A673 (cell line): Measurements from ENCODE around the gene CH25H. TPM values are rescaled to one million over a fixed set of nuclear protein-coding genes. Genes with fewer than 3 reads are reported as not detected.
A peak's percentile ranks its signal among the peaks of the same experiment; 100 is the strongest.

Experiments
- BruUV-seq: library from RNA; stranded (reverse); fragments of 400-500 nt; replicated peaks from 2 replicates; lab custom pipeline; 2021; lab: Mats Ljungman, UMichigan
- CTCF ChIA-PET: fragments of 300-600 bp; sonication (Branson Sonifier 250); formaldehyde crosslinking; loops from one replicate; lab custom pipeline; 2022; ENCODE audit warnings: antibody characterized with exemption; lab: Charles Lee
- POLR2A ChIA-PET: fragments of 300-600 bp; sonication (Branson Sonifier 250); formaldehyde crosslinking; loops from one replicate; lab custom pipeline; 2022; ENCODE audit warnings: antibody characterized with exemption; ENCODE audit not compliant: low non-redundant PET; lab: Charles Lee
- DNase-seq: peaks from one replicate; pipeline ENCODE4 v3.0.0-alpha.2; 2015; ENCODE audit warnings: low spot score
- H3K27ac ChIP-seq: fragments of 200-600 bp; sonication (generic); 2 replicates; pipeline ENCODE4 v1.5.1; 2016; ENCODE audit warnings: mixed run types, low read depth, mild to moderate bottlenecking, mixed read lengths, antibody characterized with exemption, low read length; ENCODE audit not compliant: poor library complexity, severe bottlenecking
- H3K27me3 ChIP-seq: fragments of 200-600 bp; sonication (generic); replicated peaks from 2 replicates; pipeline ENCODE4 v1.6.1; 2017; ENCODE audit warnings: mixed run types, low read depth, mild to moderate bottlenecking, mixed read lengths, antibody characterized with exemption, low read length; ENCODE audit not compliant: insufficient read depth, poor library complexity
- H3K36me3 ChIP-seq: fragments of 200-600 bp; sonication (generic); 2 replicates; pipeline ENCODE4 v1.6.1; 2016; ENCODE audit warnings: mixed run types, mild to moderate bottlenecking, mixed read lengths, antibody characterized with exemption, low read length; ENCODE audit not compliant: insufficient read depth, poor library complexity, severe bottlenecking
- H3K4me1 ChIP-seq: fragments of 200-600 bp; sonication (generic); 2 replicates; pipeline ENCODE4 v1.6.1; 2017; ENCODE audit warnings: mixed run types, mild to moderate bottlenecking, mixed read lengths, antibody characterized with exemption, low read length; ENCODE audit not compliant: insufficient read depth, poor library complexity, severe bottlenecking
- H3K4me3 ChIP-seq: fragments of 200-600 bp; sonication (generic); 2 replicates; pipeline ENCODE4 v1.5.1; 2016; ENCODE audit warnings: low read depth, mixed run types, mild to moderate bottlenecking, mixed read lengths, low read length; ENCODE audit not compliant: poor library complexity, severe bottlenecking
- H3K9me3 ChIP-seq: fragments of 200-600 bp; sonication (generic); 2 replicates; pipeline ENCODE4 v1.6.1; 2016; ENCODE audit warnings: mixed run types, low read depth, mild to moderate bottlenecking, mixed read lengths, antibody characterized with exemption, low read length; ENCODE audit not compliant: poor library complexity, severe bottlenecking
- EZH2 ChIP-seq: fragments of 200-600 bp; sonication (generic); IDR thresholded peaks from 2 replicates; pipeline ENCODE4 v1.6.1; 2017; ENCODE audit warnings: borderline replicate concordance, low read depth, mild to moderate bottlenecking, mixed read lengths, antibody characterized with exemption, low read length; ENCODE audit not compliant: poor library complexity, severe bottlenecking
- intact Hi-C: fragments of 100-400 bp; cut with micrococcal nuclease; formaldehyde crosslinking; loops from one replicate; pipeline ENCODE4 v1.10.0; 2022; ENCODE audit not compliant: unreplicated experiment
- total RNA-seq: library from RNA; stranded (reverse); gene quantifications from 2 replicates; pipeline ENCODE4 v1.2.3, GENCODE V29; 2021
- TF ChIP-seq, protein P1 (sequence below): fragments of 300-800, 200-600 bp; sonication (generic); conservative IDR thresholded peaks from 2 replicates; pipeline ENCODE4 v1.5.1; 2017; ENCODE audit warnings: low read depth, mild to moderate bottlenecking, antibody characterized with exemption, low read length, moderate library complexity, mixed read lengths

Gene CH25H
- total RNA-seq, 1 experiment from 2014 or later, result 0.56 TPM

DNA sequence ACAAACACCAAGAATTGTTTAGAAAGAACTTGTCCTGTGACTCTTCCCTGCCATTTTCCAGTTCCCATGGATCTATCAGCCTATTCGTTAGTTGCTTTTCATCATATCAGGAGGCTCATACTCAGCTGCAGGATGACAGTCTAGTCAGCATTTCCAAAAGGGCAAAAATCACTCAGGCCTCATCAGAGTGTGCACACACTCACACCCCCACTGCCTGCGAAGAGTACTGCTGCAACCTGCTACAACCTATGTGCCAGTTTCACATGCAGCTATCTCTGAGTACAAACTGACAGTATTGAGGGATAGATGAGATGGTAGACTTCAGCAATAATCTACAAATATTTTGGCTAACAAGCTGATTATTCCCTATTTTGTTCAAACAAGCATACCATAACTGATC, 24.2 kb downstream of the CH25H start:
- no peak overlapping the region for H3K4me3 ChIP-seq
- H3K4me1 ChIP-seq, result no peaks in the 10 kb centered on the region
- CTCF ChIA-PET, result no interaction called here
- intact Hi-C loops, result no loop called here
- TF ChIP-seq EZH2, result no peak
- TF ChIP-seq, protein P1, sequence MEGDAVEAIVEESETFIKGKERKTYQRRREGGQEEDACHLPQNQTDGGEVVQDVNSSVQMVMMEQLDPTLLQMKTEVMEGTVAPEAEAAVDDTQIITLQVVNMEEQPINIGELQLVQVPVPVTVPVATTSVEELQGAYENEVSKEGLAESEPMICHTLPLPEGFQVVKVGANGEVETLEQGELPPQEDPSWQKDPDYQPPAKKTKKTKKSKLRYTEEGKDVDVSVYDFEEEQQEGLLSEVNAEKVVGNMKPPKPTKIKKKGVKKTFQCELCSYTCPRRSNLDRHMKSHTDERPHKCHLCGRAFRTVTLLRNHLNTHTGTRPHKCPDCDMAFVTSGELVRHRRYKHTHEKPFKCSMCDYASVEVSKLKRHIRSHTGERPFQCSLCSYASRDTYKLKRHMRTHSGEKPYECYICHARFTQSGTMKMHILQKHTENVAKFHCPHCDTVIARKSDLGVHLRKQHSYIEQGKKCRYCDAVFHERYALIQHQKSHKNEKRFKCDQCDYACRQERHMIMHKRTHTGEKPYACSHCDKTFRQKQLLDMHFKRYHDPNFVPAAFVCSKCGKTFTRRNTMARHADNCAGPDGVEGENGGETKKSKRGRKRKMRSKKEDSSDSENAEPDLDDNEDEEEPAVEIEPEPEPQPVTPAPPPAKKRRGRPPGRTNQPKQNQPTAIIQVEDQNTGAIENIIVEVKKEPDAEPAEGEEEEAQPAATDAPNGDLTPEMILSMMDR, result no peak
- no peak for DNase-seq
- H3K9me3 ChIP-seq, result no peaks in the 10 kb centered on the region
- no peaks in the 10 kb centered on the region for H3K36me3 ChIP-seq
- BruUV-seq, result no TSS peak
- POLR2A ChIA-PET, result no interaction called here
- H3K27ac ChIP-seq, result no peak overlapping the region
- no peaks in the 10 kb centered on the region for H3K27me3 ChIP-seq

DNA sequence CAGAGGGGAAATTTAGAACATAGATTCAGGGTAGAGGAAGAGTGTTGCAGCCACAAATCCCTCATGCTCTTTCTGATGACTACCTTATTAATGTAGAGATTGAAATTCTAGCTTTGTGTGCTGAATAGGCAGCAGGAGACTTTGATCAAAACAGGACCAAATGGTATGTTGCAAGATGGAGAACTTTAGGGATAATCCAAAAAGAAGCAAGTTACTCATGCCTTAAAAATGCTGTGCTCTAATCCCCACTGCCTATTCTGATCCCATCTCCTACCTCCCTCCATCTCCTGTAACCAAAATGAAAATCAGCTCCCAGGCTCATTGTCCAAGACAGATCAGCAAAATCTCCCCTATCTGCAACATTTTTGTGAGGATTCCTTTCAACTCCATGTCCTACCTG, 31.3 kb downstream of the CH25H start:
- H3K27ac ChIP-seq, result no peak overlapping the region
- no peak for DNase-seq
- H3K27me3 ChIP-seq, result no peaks in the 10 kb centered on the region
- CTCF ChIA-PET, result no interaction called here
- H3K4me1 ChIP-seq, result peaks cover 11% of the 10 kb centered on the region
- no TSS peak for BruUV-seq
- intact Hi-C loops, result no loop called here
- no peaks in the 10 kb centered on the region for H3K36me3 ChIP-seq
- POLR2A ChIA-PET, result no interaction called here
- H3K9me3 ChIP-seq, result no peaks in the 10 kb centered on the region
- TF ChIP-seq EZH2, result no peak
- TF ChIP-seq, protein P1, result no peak
- H3K4me3 ChIP-seq, result no peak overlapping the region

DNA sequence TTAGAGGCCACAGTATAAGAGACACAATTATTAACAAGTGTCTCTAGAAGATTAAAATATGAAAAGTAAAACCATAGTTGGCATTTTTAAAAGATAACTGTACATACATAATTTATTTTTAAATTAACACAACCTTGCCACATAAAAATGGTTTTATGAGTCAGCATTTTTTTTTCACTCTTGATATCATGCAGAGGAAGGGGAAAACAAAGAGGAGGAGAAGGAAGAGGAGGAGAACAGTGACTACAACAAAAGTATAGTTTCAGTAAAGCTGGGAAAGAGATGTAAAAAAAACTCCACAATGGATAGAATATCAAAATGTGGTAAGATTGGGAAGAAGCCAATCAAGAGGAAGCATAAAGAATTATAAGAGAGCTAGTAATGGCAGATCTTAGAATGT, 34.0 kb downstream of the CH25H start:
- DNase-seq, result no peak
- H3K4me3 ChIP-seq, result no peak overlapping the region
- intact Hi-C loops, result no loop called here
- no peaks in the 10 kb centered on the region for H3K9me3 ChIP-seq
- CTCF ChIA-PET, result no interaction called here
- no peaks in the 10 kb centered on the region for H3K27me3 ChIP-seq
- no peaks in the 10 kb centered on the region for H3K36me3 ChIP-seq
- POLR2A ChIA-PET, result no interaction called here
- peak overlapping the region; percentile 58 for H3K27ac ChIP-seq
- peaks cover 11% of the 10 kb centered on the region for H3K4me1 ChIP-seq
- BruUV-seq, result no TSS peak
- TF ChIP-seq, protein P1, result no peak
